HepG2 (cell line): ENCODE data around the gene NEK3. TPM values are rescaled to one million over a fixed set of nuclear protein-coding genes. Genes with fewer than 3 reads are reported as not detected.

Experiments
- FOXA3 ChIP-seq: IDR thresholded peaks from 2 replicates; pipeline ENCODE4 v1.6.1; 2016; ENCODE audit warnings: missing genetic modification reagents, missing compliant biosample characterization
- HMG20B ChIP-seq: conservative IDR thresholded peaks from 2 replicates; pipeline ENCODE4 v1.6.1; 2016; ENCODE audit warnings: missing genetic modification reagents, missing compliant biosample characterization
- KAT2B ChIP-seq: fragments of 150-350 bp; IDR thresholded peaks from 2 replicates; pipeline ENCODE4 v1.6.1; 2014; ENCODE audit warnings: low read depth, low read length, borderline replicate concordance
- NFE2 ChIP-seq: sonication (generic); formaldehyde crosslinking; IDR thresholded peaks from 2 replicates; pipeline ENCODE4 v1.4.0; 2020; ENCODE audit warnings: missing genetic modification reagents
- RXRA ChIP-seq: sonication (generic); formaldehyde crosslinking; IDR thresholded peaks from 2 replicates; pipeline ENCODE4 v1.5.1; 2020; ENCODE audit warnings: missing genetic modification reagents
- ZNF782 ChIP-seq: sonication (generic); formaldehyde crosslinking; IDR thresholded peaks from 2 replicates; pipeline ENCODE4 v1.4.0; 2020; ENCODE audit warnings: missing genetic modification reagents, mild to moderate bottlenecking, borderline replicate concordance
- ZSCAN9 ChIP-seq: IDR thresholded peaks from 2 replicates; pipeline ENCODE4 v1.6.1; 2016; ENCODE audit warnings: borderline replicate concordance
- polyA plus RNA-seq, 8 experiments: library from polyadenylated mRNA; depleted of rRNA in 3 of 8; stranded (reverse) in 7 of 8; unstranded in 1 of 8; fragments of >200 nt; fragmentation: Illumina TruSeq in 4 of 8; extraction: Trizol in 4 of 8; gene quantifications; 2 replicates each; pipeline versions ENCODE4 v1.2.1 to v1.2.3, GENCODE V29; 2011 to 2016; ENCODE audit warnings: low read depth in 4 of 8, missing spikeins in 1 of 8, mixed read lengths in 1 of 8; ENCODE audit not compliant: insufficient read depth in 1 of 8
- total RNA-seq, 5 experiments: library from RNA; depleted of rRNA; stranded (reverse); fragments of >200 nt; fragmentation: Illumina TruSeq; extraction: Trizol; gene quantifications; 2 replicates each; pipeline ENCODE4 v1.2.3, GENCODE V29; 2016; ENCODE audit warnings: low read depth in 1 of 5
- TF ChIP-seq, protein P1 (sequence below): IDR thresholded peaks from 2 replicates; pipeline ENCODE4 v1.6.1; 2016; ENCODE audit warnings: missing compliant biosample characterization, missing genetic modification reagents, borderline replicate concordance
- TF ChIP-seq, protein P2 (sequence below), 2 experiments: sonication (generic) in 1 of 2; formaldehyde crosslinking in 1 of 2; IDR thresholded peaks; 2 replicates each; pipeline versions ENCODE4 v1.6.1 to v1.9.0; 2014 to 2022; ENCODE audit warnings: antibody characterized with exemption in 1 of 2, borderline replicate concordance in 1 of 2, inconsistent platforms in 1 of 2, low read depth in 1 of 2, missing genetic modification reagents in 1 of 2
- TF ChIP-seq, protein P3 (sequence below): sonication (generic); formaldehyde crosslinking; IDR thresholded peaks from 2 replicates; pipeline ENCODE4 v1.5.0; 2020; ENCODE audit warnings: mild to moderate bottlenecking, low read depth, missing genetic modification reagents, borderline replicate concordance
- TF ChIP-seq, protein P4 (sequence below): sonication (generic); formaldehyde crosslinking; IDR thresholded peaks from 2 replicates; pipeline ENCODE4 v1.5.0; 2020; ENCODE audit warnings: missing genetic modification reagents
- TF ChIP-seq, protein P5 (sequence below): sonication (generic); formaldehyde crosslinking; IDR thresholded peaks from 2 replicates; pipeline ENCODE4 v1.5.0; 2020; ENCODE audit warnings: mild to moderate bottlenecking, missing genetic modification reagents

The NEK3 gene
- total and polyA plus RNA-seq, 2 of the 13 experiments (the other 11 are each of a cell fraction or from before 2014, with no cell fraction given) = 36.7 to 68.2 TPM

GRCh38 chr13:52159159-52159982 is at the start of gene NEK3 (continued):
- TF ChIP-seq, protein P1, sequence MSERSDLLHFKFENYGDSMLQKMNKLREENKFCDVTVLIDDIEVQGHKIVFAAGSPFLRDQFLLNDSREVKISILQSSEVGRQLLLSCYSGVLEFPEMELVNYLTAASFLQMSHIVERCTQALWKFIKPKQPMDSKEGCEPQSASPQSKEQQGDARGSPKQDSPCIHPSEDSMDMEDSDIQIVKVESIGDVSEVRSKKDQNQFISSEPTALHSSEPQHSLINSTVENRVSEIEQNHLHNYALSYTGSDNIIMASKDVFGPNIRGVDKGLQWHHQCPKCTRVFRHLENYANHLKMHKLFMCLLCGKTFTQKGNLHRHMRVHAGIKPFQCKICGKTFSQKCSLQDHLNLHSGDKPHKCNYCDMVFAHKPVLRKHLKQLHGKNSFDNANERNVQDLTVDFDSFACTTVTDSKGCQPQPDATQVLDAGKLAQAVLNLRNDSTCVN = peak; percentile 43; the same call in 1 of the 2 replicates
- peak; percentile 31; the same call in 1 of the 2 replicates for TF ChIP-seq RXRA
- no peak for TF ChIP-seq NFE2 (CRISPR knock-in tag)
- TF ChIP-seq, protein P2, sequence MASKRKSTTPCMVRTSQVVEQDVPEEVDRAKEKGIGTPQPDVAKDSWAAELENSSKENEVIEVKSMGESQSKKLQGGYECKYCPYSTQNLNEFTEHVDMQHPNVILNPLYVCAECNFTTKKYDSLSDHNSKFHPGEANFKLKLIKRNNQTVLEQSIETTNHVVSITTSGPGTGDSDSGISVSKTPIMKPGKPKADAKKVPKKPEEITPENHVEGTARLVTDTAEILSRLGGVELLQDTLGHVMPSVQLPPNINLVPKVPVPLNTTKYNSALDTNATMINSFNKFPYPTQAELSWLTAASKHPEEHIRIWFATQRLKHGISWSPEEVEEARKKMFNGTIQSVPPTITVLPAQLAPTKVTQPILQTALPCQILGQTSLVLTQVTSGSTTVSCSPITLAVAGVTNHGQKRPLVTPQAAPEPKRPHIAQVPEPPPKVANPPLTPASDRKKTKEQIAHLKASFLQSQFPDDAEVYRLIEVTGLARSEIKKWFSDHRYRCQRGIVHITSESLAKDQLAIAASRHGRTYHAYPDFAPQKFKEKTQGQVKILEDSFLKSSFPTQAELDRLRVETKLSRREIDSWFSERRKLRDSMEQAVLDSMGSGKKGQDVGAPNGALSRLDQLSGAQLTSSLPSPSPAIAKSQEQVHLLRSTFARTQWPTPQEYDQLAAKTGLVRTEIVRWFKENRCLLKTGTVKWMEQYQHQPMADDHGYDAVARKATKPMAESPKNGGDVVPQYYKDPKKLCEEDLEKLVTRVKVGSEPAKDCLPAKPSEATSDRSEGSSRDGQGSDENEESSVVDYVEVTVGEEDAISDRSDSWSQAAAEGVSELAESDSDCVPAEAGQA (IDR thresholded peaks at IDR 0.05; ENCODE audit: low read depth) = no peak
- TF ChIP-seq, protein P2 (CRISPR knock-in tag; IDR thresholded peaks at IDR 0.05; ENCODE audit: borderline replicate concordance) = peak; percentile 83; the same call in 1 of the 2 replicates
- no peak for TF ChIP-seq KAT2B
- no peak for TF ChIP-seq HMG20B (CRISPR knock-in tag)
- TF ChIP-seq, protein P3, sequence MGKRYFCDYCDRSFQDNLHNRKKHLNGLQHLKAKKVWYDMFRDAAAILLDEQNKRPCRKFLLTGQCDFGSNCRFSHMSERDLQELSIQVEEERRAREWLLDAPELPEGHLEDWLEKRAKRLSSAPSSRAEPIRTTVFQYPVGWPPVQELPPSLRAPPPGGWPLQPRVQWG = no peak
- no peak for TF ChIP-seq ZNF782 (CRISPR knock-in tag)
- TF ChIP-seq, protein P4, sequence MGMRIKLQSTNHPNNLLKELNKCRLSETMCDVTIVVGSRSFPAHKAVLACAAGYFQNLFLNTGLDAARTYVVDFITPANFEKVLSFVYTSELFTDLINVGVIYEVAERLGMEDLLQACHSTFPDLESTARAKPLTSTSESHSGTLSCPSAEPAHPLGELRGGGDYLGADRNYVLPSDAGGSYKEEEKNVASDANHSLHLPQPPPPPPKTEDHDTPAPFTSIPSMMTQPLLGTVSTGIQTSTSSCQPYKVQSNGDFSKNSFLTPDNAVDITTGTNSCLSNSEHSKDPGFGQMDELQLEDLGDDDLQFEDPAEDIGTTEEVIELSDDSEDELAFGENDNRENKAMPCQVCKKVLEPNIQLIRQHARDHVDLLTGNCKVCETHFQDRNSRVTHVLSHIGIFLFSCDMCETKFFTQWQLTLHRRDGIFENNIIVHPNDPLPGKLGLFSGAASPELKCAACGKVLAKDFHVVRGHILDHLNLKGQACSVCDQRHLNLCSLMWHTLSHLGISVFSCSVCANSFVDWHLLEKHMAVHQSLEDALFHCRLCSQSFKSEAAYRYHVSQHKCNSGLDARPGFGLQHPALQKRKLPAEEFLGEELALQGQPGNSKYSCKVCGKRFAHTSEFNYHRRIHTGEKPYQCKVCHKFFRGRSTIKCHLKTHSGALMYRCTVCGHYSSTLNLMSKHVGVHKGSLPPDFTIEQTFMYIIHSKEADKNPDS (CRISPR knock-in tag) = no peak
- peak; percentile 60; the same call in 1 of the 2 replicates for TF ChIP-seq ZSCAN9 (CRISPR knock-in tag)
- no peak; the same call in 1 of the 2 replicates for TF ChIP-seq FOXA3 (CRISPR knock-in tag)
- TF ChIP-seq, protein P5, sequence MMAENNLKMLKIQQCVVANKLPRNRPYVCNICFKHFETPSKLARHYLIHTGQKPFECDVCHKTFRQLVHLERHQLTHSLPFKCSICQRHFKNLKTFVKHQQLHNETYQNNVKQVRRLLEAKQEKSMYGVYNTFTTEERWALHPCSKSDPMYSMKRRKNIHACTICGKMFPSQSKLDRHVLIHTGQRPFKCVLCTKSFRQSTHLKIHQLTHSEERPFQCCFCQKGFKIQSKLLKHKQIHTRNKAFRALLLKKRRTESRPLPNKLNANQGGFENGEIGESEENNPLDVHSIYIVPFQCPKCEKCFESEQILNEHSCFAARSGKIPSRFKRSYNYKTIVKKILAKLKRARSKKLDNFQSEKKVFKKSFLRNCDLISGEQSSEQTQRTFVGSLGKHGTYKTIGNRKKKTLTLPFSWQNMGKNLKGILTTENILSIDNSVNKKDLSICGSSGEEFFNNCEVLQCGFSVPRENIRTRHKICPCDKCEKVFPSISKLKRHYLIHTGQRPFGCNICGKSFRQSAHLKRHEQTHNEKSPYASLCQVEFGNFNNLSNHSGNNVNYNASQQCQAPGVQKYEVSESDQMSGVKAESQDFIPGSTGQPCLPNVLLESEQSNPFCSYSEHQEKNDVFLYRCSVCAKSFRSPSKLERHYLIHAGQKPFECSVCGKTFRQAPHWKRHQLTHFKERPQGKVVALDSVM (CRISPR knock-in tag) = no peak
